ENCODE measurements around the gene UBTD2.

DNA sequence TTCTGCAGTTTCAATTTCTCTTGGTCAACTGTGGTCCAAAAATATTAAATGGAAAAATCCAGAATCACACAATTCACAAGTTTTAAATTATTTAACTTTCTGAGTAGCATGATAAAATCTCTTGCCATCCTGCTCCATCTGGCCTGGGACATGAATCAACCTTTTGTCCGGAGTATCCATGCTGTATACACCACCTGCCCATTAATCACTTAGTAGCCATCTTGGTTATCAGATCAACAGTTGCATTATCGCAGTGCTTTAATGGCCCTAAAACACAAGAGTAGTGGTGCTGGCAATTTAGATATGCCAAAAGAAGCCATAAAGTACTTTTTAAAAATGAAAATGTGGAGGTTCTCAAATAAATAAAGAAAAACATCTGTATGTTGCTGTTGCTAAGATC lies 64.3 kb downstream of the UBTD2 start:
- TF ChIP-seq, protein P1, sequence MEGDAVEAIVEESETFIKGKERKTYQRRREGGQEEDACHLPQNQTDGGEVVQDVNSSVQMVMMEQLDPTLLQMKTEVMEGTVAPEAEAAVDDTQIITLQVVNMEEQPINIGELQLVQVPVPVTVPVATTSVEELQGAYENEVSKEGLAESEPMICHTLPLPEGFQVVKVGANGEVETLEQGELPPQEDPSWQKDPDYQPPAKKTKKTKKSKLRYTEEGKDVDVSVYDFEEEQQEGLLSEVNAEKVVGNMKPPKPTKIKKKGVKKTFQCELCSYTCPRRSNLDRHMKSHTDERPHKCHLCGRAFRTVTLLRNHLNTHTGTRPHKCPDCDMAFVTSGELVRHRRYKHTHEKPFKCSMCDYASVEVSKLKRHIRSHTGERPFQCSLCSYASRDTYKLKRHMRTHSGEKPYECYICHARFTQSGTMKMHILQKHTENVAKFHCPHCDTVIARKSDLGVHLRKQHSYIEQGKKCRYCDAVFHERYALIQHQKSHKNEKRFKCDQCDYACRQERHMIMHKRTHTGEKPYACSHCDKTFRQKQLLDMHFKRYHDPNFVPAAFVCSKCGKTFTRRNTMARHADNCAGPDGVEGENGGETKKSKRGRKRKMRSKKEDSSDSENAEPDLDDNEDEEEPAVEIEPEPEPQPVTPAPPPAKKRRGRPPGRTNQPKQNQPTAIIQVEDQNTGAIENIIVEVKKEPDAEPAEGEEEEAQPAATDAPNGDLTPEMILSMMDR (tag by site-specific recombination; IDR thresholded peaks at IDR 0.05) = no peak
- TF ChIP-seq HOXC10 (CRISPR knock-in tag; IDR thresholded peaks at IDR 0.05) (no peak), ZNF776 (tag by site-specific recombination; IDR thresholded peaks at IDR 0.05; ENCODE audit: borderline replicate concordance) (no peak), ZNF24 (tag by site-specific recombination; IDR thresholded peaks at IDR 0.05) (no peak), ZNF292 (tag by site-specific recombination; IDR thresholded peaks at IDR 0.05; ENCODE audit: borderline replicate concordance, low read depth) (no peak)
- TF ChIP-seq, protein P2, sequence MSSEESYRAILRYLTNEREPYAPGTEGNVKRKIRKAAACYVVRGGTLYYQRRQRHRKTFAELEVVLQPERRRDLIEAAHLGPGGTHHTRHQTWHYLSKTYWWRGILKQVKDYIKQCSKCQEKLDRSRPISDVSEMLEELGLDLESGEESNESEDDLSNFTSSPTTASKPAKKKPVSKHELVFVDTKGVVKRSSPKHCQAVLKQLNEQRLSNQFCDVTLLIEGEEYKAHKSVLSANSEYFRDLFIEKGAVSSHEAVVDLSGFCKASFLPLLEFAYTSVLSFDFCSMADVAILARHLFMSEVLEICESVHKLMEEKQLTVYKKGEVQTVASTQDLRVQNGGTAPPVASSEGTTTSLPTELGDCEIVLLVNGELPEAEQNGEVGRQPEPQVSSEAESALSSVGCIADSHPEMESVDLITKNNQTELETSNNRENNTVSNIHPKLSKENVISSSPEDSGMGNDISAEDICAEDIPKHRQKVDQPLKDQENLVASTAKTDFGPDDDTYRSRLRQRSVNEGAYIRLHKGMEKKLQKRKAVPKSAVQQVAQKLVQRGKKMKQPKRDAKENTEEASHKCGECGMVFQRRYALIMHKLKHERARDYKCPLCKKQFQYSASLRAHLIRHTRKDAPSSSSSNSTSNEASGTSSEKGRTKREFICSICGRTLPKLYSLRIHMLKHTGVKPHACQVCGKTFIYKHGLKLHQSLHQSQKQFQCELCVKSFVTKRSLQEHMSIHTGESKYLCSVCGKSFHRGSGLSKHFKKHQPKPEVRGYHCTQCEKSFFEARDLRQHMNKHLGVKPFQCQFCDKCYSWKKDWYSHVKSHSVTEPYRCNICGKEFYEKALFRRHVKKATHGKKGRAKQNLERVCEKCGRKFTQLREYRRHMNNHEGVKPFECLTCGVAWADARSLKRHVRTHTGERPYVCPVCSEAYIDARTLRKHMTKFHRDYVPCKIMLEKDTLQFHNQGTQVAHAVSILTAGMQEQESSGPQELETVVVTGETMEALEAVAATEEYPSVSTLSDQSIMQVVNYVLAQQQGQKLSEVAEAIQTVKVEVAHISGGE (tag by site-specific recombination; conservative IDR thresholded peaks at IDR 0.05; ENCODE audit: low read depth) = no peak
- TF ChIP-seq, protein P3, sequence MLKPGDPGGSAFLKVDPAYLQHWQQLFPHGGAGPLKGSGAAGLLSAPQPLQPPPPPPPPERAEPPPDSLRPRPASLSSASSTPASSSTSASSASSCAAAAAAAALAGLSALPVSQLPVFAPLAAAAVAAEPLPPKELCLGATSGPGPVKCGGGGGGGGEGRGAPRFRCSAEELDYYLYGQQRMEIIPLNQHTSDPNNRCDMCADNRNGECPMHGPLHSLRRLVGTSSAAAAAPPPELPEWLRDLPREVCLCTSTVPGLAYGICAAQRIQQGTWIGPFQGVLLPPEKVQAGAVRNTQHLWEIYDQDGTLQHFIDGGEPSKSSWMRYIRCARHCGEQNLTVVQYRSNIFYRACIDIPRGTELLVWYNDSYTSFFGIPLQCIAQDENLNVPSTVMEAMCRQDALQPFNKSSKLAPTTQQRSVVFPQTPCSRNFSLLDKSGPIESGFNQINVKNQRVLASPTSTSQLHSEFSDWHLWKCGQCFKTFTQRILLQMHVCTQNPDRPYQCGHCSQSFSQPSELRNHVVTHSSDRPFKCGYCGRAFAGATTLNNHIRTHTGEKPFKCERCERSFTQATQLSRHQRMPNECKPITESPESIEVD (tag by site-specific recombination; IDR thresholded peaks at IDR 0.05) = no peak
- TF ChIP-seq, protein P4, sequence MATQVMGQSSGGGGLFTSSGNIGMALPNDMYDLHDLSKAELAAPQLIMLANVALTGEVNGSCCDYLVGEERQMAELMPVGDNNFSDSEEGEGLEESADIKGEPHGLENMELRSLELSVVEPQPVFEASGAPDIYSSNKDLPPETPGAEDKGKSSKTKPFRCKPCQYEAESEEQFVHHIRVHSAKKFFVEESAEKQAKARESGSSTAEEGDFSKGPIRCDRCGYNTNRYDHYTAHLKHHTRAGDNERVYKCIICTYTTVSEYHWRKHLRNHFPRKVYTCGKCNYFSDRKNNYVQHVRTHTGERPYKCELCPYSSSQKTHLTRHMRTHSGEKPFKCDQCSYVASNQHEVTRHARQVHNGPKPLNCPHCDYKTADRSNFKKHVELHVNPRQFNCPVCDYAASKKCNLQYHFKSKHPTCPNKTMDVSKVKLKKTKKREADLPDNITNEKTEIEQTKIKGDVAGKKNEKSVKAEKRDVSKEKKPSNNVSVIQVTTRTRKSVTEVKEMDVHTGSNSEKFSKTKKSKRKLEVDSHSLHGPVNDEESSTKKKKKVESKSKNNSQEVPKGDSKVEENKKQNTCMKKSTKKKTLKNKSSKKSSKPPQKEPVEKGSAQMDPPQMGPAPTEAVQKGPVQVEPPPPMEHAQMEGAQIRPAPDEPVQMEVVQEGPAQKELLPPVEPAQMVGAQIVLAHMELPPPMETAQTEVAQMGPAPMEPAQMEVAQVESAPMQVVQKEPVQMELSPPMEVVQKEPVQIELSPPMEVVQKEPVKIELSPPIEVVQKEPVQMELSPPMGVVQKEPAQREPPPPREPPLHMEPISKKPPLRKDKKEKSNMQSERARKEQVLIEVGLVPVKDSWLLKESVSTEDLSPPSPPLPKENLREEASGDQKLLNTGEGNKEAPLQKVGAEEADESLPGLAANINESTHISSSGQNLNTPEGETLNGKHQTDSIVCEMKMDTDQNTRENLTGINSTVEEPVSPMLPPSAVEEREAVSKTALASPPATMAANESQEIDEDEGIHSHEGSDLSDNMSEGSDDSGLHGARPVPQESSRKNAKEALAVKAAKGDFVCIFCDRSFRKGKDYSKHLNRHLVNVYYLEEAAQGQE (tag by site-specific recombination; IDR thresholded peaks at IDR 0.05) = no peak
